ENCODE measurements around the gene NAV2.

GRCh38 chr11:19910931-19911330 lies 198.3 kb downstream of the NAV2 start:
- no peak for TF ChIP-seq EZH2 (IDR thresholded peaks at IDR 0.05)
- TF ChIP-seq POLR2AphosphoS5 (IDR thresholded peaks at IDR 0.05; ENCODE audit: borderline replicate concordance, low read depth, low read length) = no peak
- no peak for TF ChIP-seq FOXP2 (optimal IDR thresholded peaks at IDR 0.05; ENCODE audit: control extremely low read depth, extremely low read length, insufficient read depth)

Measured in SK-N-MC (cell line).